K562 (cell line): ENCODE measurements around the gene ABHD18. TPM values are rescaled to one million over a fixed set of nuclear protein-coding genes. Genes with fewer than 3 reads are reported as not detected.
A peak's percentile ranks its signal among the peaks of the same experiment; 100 is the strongest.

ENCODE experiments used
- FOS ChIP-seq: IDR thresholded peaks from 3 replicates; pipeline ENCODE4 v1.6.1; 2011; ENCODE audit not compliant: insufficient read length; ENCODE audit errors: extremely low read depth
- HDAC3 ChIP-seq: fragments of 450-650 bp; IDR thresholded peaks from 2 replicates; pipeline ENCODE4 v1.6.1; 2018; ENCODE audit warnings: borderline replicate concordance, mild to moderate bottlenecking, moderate library complexity; ENCODE audit not compliant: partially characterized antibody
- NFRKB ChIP-seq: fragments of 450-650 bp; IDR thresholded peaks from 2 replicates; pipeline ENCODE4 v1.6.1; 2016; ENCODE audit warnings: low read depth
- RBBP5 ChIP-seq: fragments of 200-600 bp; sonication (generic); IDR thresholded peaks from 2 replicates; pipeline ENCODE4 v1.6.1; 2012; ENCODE audit warnings: borderline replicate concordance, mild to moderate bottlenecking, low read length, control low read depth, inconsistent platforms; ENCODE audit not compliant: insufficient read depth, poor library complexity, severe bottlenecking
- RFX5 ChIP-seq: IDR thresholded peaks from 2 replicates; pipeline ENCODE4 v1.6.1; 2011; ENCODE audit warnings: low read depth, mild to moderate bottlenecking, improper control_type of control experiment, low read length
- TBL1XR1 ChIP-seq, 2 experiments: IDR thresholded peaks; 2 replicates each; pipeline ENCODE4 v1.6.1; 2012; ENCODE audit warnings: improper control_type of control experiment in 2 of 2, low read length in 2 of 2, mild to moderate bottlenecking in 1 of 2
- TCF7L2 ChIP-seq: fragments of 150-350 bp; IDR thresholded peaks from 2 replicates; pipeline ENCODE4 v1.6.1; 2016; ENCODE audit warnings: low read depth, mild to moderate bottlenecking, low read length, moderate library complexity
- ZNF146 ChIP-seq: IDR thresholded peaks from one replicate; pipeline ENCODE4 v1.6.1; 2018; ENCODE audit warnings: missing compliant biosample characterization; ENCODE audit not compliant: unreplicated experiment
- ZNF431 ChIP-seq: sonication (generic); formaldehyde crosslinking; IDR thresholded peaks from 2 replicates; pipeline ENCODE4 v1.8.0; 2022; ENCODE audit warnings: mild to moderate bottlenecking, missing genetic modification reagents
- ZNF668 ChIP-seq: fragments of 250-450 bp; sonication (Bioruptor Pico); IDR thresholded peaks from 2 replicates; pipeline ENCODE4 v1.8.0; 2022; ENCODE audit warnings: mild to moderate bottlenecking, inconsistent platforms
- ZNF785 ChIP-seq: fragments of 250-450 bp; sonication (Bioruptor Pico); IDR thresholded peaks from 2 replicates; pipeline ENCODE4 v1.4.0; 2020; ENCODE audit warnings: mild to moderate bottlenecking
- ZZZ3 ChIP-seq: fragments of 450-650 bp; IDR thresholded peaks from 2 replicates; pipeline ENCODE4 v1.6.1; 2016; ENCODE audit warnings: antibody characterized with exemption, mild to moderate bottlenecking, moderate library complexity
- polyA plus RNA-seq, 8 experiments: library from polyadenylated mRNA; depleted of rRNA in 4 of 8; stranded (reverse) in 5 of 8; unstranded in 3 of 8; fragments of >200 nt; fragmentation: Nextera tagmentation in 2 of 8; fragmentation: Illumina TruSeq in 1 of 8; extraction: Ambion mirVana in 2 of 8; extraction: Trizol in 1 of 8; gene quantifications; 2 replicates each; pipeline versions ENCODE4 v1.2.1 to v1.2.3, GENCODE V29; 2011 to 2014; ENCODE audit warnings: inconsistent platforms in 1 of 8, missing spikeins in 1 of 8
- total RNA-seq, 7 experiments: library from RNA; depleted of rRNA in 6 of 7; stranded (reverse); fragments of >200 nt in 6 of 7; fragmentation: Illumina TruSeq in 2 of 7; extraction: Trizol in 2 of 7; gene quantifications; 2 replicates each; pipeline versions ENCODE4 v1.2.1 to v1.2.3, GENCODE V29; 2011 to 2021; ENCODE audit warnings: low replicate concordance in 1 of 7
- TF ChIP-seq, protein P1 (sequence below): sonication (generic); formaldehyde crosslinking; IDR thresholded peaks from 2 replicates; pipeline ENCODE4 v1.8.0; 2022; ENCODE audit warnings: mild to moderate bottlenecking, low read depth, missing genetic modification reagents
- TF ChIP-seq, protein P2 (sequence below): fragments of 250-450 bp; sonication (Bioruptor Pico); IDR thresholded peaks from 2 replicates; pipeline ENCODE4 v1.5.0; 2021
- TF ChIP-seq, protein P3 (sequence below), 2 experiments: fragments of 450-650 bp; IDR thresholded peaks; 2 replicates each; pipeline ENCODE4 v1.6.1; 2016; ENCODE audit warnings: mild to moderate bottlenecking in 2 of 2, borderline replicate concordance in 1 of 2, low read depth in 1 of 2, moderate library complexity in 1 of 2
- TF ChIP-seq, protein P4 (sequence below): sonication (generic); IDR thresholded peaks from 2 replicates; pipeline ENCODE4 v1.6.1; 2016

The ABHD18 gene
- total and polyA plus RNA-seq, 9 of the 15 experiments (the other 6 are each of a cell fraction or from before 2014, with no cell fraction given) = 6.1 to 25.0 (median 16.0) TPM

GRCh38 chr4:127965062-127965802 lies at the start of gene ABHD18, which contains the start of gene MFSD8 (continued):
- TF ChIP-seq, protein P1, sequence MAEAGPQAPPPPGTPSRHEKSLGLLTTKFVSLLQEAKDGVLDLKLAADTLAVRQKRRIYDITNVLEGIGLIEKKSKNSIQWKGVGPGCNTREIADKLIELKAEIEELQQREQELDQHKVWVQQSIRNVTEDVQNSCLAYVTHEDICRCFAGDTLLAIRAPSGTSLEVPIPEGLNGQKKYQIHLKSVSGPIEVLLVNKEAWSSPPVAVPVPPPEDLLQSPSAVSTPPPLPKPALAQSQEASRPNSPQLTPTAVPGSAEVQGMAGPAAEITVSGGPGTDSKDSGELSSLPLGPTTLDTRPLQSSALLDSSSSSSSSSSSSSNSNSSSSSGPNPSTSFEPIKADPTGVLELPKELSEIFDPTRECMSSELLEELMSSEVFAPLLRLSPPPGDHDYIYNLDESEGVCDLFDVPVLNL (CRISPR knock-in tag) = no peak
- TF ChIP-seq, protein P2, sequence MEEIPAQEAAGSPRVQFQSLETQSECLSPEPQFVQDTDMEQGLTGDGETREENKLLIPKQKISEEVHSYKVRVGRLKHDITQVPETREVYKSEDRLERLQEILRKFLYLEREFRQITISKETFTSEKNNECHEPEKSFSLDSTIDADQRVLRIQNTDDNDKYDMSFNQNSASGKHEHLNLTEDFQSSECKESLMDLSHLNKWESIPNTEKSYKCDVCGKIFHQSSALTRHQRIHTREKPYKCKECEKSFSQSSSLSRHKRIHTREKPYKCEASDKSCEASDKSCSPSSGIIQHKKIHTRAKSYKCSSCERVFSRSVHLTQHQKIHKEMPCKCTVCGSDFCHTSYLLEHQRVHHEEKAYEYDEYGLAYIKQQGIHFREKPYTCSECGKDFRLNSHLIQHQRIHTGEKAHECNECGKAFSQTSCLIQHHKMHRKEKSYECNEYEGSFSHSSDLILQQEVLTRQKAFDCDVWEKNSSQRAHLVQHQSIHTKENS (CRISPR knock-in tag) = no peak
- TF ChIP-seq ZNF668 (CRISPR knock-in tag) (no peak), ZNF146 (no peak), RBBP5 (no peak), TCF7L2 (no peak), ZNF785 (CRISPR knock-in tag) (no peak), FOS (no peak), NFRKB (0 out of 2 replicates have a peak, but pooled peaks have one; percentile 60), RFX5 (no peak), ZZZ3 (no peak), TBL1XR1 (IDR thresholded peaks at IDR 0.05; ENCODE audit: low read length in 2 of 2) (no peak; a peak in 1 of 4 replicates), HDAC3 (no peak), ZNF431 (peak; percentile 68; the same call in 1 of the 2 replicates)
- TF ChIP-seq, protein P3, sequence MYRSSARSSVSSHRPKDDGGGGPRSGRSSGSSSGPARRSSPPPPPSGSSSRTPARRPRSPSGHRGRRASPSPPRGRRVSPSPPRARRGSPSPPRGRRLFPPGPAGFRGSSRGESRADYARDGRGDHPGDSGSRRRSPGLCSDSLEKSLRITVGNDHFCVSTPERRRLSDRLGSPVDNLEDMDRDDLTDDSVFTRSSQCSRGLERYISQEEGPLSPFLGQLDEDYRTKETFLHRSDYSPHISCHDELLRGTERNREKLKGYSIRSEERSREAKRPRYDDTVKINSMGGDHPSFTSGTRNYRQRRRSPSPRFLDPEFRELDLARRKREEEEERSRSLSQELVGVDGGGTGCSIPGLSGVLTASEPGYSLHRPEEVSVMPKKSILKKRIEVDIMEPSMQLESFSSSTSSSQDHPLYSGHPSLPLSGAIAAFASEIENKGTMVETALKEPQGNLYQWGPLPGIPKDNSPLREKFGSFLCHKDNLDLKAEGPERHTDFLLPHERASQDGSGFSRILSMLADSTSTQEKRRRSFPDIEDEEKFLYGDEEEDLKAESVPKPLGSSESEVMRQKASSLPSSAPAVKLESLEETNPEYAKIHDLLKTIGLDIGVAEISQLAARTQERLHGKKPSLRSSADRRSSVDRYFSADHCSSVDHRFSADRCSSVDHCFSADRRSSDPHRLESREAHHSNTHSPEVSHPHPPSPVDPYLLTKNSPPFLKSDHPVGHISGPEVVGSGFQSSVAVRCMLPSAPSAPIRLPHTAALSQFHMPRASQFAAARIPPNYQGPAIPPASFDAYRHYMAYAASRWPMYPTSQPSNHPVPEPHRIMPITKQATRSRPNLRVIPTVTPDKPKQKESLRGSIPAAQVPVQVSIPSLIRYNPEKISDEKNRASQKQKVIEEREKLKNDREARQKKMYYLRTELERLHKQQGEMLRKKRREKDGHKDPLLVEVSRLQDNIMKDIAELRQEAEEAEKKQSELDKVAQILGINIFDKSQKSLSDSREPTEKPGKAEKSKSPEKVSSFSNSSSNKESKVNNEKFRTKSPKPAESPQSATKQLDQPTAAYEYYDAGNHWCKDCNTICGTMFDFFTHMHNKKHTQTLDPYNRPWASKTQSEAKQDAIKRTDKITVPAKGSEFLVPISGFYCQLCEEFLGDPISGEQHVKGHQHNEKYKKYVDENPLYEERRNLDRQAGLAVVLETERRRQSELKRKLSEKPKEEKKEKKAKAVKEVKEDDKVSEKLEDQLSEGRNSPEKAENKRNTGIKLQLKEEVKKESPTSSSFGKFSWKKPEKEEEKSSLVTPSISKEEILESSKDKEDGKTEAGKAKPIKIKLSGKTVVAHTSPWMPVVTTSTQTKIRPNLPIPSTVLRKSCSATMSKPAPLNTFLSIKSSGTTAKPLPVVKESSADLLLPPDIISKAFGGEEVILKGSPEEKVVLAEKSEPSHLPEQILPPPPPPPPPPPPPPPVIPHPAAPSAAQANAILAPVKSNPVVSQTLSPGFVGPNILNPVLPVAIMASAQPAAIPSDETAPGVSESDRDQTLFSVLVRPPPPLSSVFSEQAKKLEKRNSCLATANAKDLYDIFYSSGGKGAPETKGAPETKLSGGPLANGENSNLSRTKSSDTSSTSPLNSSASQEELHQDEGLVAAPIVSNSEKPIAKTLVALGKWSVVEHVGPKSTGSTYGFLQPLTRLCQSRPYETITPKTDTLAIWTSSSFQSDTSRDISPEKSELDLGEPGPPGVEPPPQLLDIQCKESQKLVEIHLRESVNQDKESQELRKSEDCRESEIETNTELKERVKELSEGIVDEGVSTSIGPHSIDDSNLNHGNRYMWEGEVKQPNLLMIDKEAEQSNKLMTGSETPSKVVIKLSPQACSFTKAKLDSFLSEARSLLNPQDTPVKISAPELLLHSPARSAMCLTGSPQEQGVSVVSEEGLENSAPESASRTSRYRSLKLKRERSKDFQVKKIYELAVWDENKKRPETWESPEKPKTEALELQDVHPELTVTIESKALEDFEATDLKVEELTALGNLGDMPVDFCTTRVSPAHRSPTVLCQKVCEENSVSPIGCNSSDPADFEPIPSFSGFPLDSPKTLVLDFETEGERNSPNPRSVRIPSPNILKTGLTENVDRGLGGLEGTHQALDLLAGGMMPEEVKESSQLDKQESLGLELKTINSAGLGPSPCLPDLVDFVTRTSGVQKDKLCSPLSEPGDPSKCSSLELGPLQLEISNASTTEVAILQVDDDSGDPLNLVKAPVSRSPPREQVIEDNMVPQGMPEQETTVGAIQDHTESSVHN (IDR thresholded peaks at IDR 0.05; ENCODE audit: borderline replicate concordance in 1 of 2, low read depth in 1 of 2) = no peak
- TF ChIP-seq, protein P4, sequence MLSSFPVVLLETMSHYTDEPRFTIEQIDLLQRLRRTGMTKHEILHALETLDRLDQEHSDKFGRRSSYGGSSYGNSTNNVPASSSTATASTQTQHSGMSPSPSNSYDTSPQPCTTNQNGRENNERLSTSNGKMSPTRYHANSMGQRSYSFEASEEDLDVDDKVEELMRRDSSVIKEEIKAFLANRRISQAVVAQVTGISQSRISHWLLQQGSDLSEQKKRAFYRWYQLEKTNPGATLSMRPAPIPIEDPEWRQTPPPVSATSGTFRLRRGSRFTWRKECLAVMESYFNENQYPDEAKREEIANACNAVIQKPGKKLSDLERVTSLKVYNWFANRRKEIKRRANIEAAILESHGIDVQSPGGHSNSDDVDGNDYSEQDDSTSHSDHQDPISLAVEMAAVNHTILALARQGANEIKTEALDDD = peak; percentile 51; the same call in 1 of the 2 replicates
